ENCODE data around the gene RAB11FIP4. TPM values are rescaled to one million over a fixed set of nuclear protein-coding genes. Genes with fewer than 3 reads are reported as not detected.

RAB11FIP4 gene
- total and polyA plus RNA-seq, 2 donors: 5.3 to 9.2 TPM

- DNase-seq (ENCODE audit: low read depth in 6 of 9, low spot score in 9 of 9): no peak
- Histone ChIP-seq H3K27me3 (ENCODE audit: control insufficient read depth in 2 of 2, insufficient read depth in 1 of 2, low read length in 1 of 2) (peaks cover 0 to 1% of the 10 kb centered on the region in 2 donors), H3K27ac (ENCODE audit: low read depth in 1 of 2, low read length in 1 of 2) (no peak overlapping the region), H3K36me3 (ENCODE audit: control insufficient read depth in 2 of 2, insufficient read depth in 2 of 2, low read length in 1 of 2) (no peaks in the 10 kb centered on the region), H3K4me1 (ENCODE audit: control insufficient read depth in 2 of 2, insufficient read depth in 2 of 2, low read length in 2 of 2) (no peaks in the 10 kb centered on the region), H3K4me3 (ENCODE audit: low read length in 2 of 2) (no peak overlapping the region), H3K9me3 (ENCODE audit: control insufficient read depth in 2 of 2, insufficient read depth in 1 of 2, low read length in 1 of 2) (no peaks in the 10 kb centered on the region)
- WGBS: 56% methylated on average over 14 of the region's 14 CpGs
Measured at GRCh38 chr17:31472137-31472536, 80.7 kb downstream of the RAB11FIP4 start.

GRCh38 chr17:31475378-31476162, 84.1 kb downstream of the RAB11FIP4 start:
- Histone ChIP-seq H3K27me3 (ENCODE audit: control insufficient read depth in 2 of 2, insufficient read depth in 1 of 2, low read length in 1 of 2) (peaks cover 0 to 3% of the 10 kb centered on the region in 2 donors), H3K36me3 (ENCODE audit: control insufficient read depth in 2 of 2, insufficient read depth in 2 of 2, low read length in 1 of 2) (no peaks in the 10 kb centered on the region), H3K4me3 (ENCODE audit: low read length in 2 of 2) (no peak overlapping the region), H3K27ac (ENCODE audit: low read depth in 1 of 2, low read length in 1 of 2) (no peak overlapping the region), H3K9me3 (ENCODE audit: control insufficient read depth in 2 of 2, insufficient read depth in 1 of 2, low read length in 1 of 2) (no peaks in the 10 kb centered on the region), H3K4me1 (ENCODE audit: control insufficient read depth in 2 of 2, insufficient read depth in 2 of 2, low read length in 2 of 2) (no peaks in the 10 kb centered on the region)
- no peak for DNase-seq (ENCODE audit: low read depth in 6 of 9, low spot score in 9 of 9)
- WGBS: 95% methylated on average over 16 of the region's 16 CpGs

GRCh38 chr17:31476525-31477416, 85.3 kb downstream of the RAB11FIP4 start:
- Histone ChIP-seq H3K9me3 (ENCODE audit: control insufficient read depth in 2 of 2, insufficient read depth in 1 of 2, low read length in 1 of 2) (no peaks in the 10 kb centered on the region), H3K4me1 (ENCODE audit: control insufficient read depth in 2 of 2, insufficient read depth in 2 of 2, low read length in 2 of 2) (no peaks in the 10 kb centered on the region), H3K27ac (ENCODE audit: low read depth in 1 of 2, low read length in 1 of 2) (no peak overlapping the region), H3K27me3 (ENCODE audit: control insufficient read depth in 2 of 2, insufficient read depth in 1 of 2, low read length in 1 of 2) (peaks cover 0 to 3% of the 10 kb centered on the region in 2 donors), H3K4me3 (ENCODE audit: low read length in 2 of 2) (no peak overlapping the region), H3K36me3 (ENCODE audit: control insufficient read depth in 2 of 2, insufficient read depth in 2 of 2, low read length in 1 of 2) (no peaks in the 10 kb centered on the region)
- no peak for DNase-seq (ENCODE audit: low read depth in 6 of 9, low spot score in 9 of 9)
- 88% methylated on average over 16 of the region's 16 CpGs for WGBS

- Histone ChIP-seq H3K27me3 (ENCODE audit: control insufficient read depth in 2 of 2, insufficient read depth in 1 of 2, low read length in 1 of 2) (peaks cover 0 to 3% of the 10 kb centered on the region in 2 donors), H3K27ac (ENCODE audit: low read depth in 1 of 2, low read length in 1 of 2) (no peak overlapping the region), H3K4me1 (ENCODE audit: control insufficient read depth in 2 of 2, insufficient read depth in 2 of 2, low read length in 2 of 2) (no peaks in the 10 kb centered on the region), H3K4me3 (ENCODE audit: low read length in 2 of 2) (no peak overlapping the region), H3K36me3 (ENCODE audit: control insufficient read depth in 2 of 2, insufficient read depth in 2 of 2, low read length in 1 of 2) (no peaks in the 10 kb centered on the region), H3K9me3 (ENCODE audit: control insufficient read depth in 2 of 2, insufficient read depth in 1 of 2, low read length in 1 of 2) (no peaks in the 10 kb centered on the region)
- WGBS: 97% methylated on average over 14 of the region's 14 CpGs
- no peak for DNase-seq (ENCODE audit: low read depth in 6 of 9, low spot score in 9 of 9)
Measured at GRCh38 chr17:31477417-31478055, 86.1 kb downstream of the RAB11FIP4 start.

- no peak for DNase-seq (ENCODE audit: low read depth in 6 of 9, low spot score in 9 of 9)
- Histone ChIP-seq H3K36me3 (ENCODE audit: control insufficient read depth in 2 of 2, insufficient read depth in 2 of 2, low read length in 1 of 2) (no peaks in the 10 kb centered on the region), H3K4me1 (ENCODE audit: control insufficient read depth in 2 of 2, insufficient read depth in 2 of 2, low read length in 2 of 2) (no peaks in the 10 kb centered on the region), H3K27me3 (ENCODE audit: control insufficient read depth in 2 of 2, insufficient read depth in 1 of 2, low read length in 1 of 2) (peaks cover 0 to 3% of the 10 kb centered on the region in 2 donors), H3K27ac (ENCODE audit: low read depth in 1 of 2, low read length in 1 of 2) (no peak overlapping the region), H3K4me3 (ENCODE audit: low read length in 2 of 2) (no peak overlapping the region), H3K9me3 (ENCODE audit: control insufficient read depth in 2 of 2, insufficient read depth in 1 of 2, low read length in 1 of 2) (no peaks in the 10 kb centered on the region)
- WGBS: 96% methylated on average over 1 of the region's 1 CpG
Measured at GRCh38 chr17:31479062-31479408, 87.6 kb downstream of the RAB11FIP4 start.

- DNase-seq (ENCODE audit: low read depth in 6 of 9, low spot score in 9 of 9): no peak
- Histone ChIP-seq H3K36me3 (ENCODE audit: control insufficient read depth in 2 of 2, insufficient read depth in 2 of 2, low read length in 1 of 2) (no peaks in the 10 kb centered on the region), H3K4me3 (ENCODE audit: low read length in 2 of 2) (no peak overlapping the region), H3K27ac (ENCODE audit: low read depth in 1 of 2, low read length in 1 of 2) (no peak overlapping the region), H3K4me1 (ENCODE audit: control insufficient read depth in 2 of 2, insufficient read depth in 2 of 2, low read length in 2 of 2) (no peaks in the 10 kb centered on the region), H3K27me3 (ENCODE audit: control insufficient read depth in 2 of 2, insufficient read depth in 1 of 2, low read length in 1 of 2) (peaks cover 0 to 3% of the 10 kb centered on the region in 2 donors), H3K9me3 (ENCODE audit: control insufficient read depth in 2 of 2, insufficient read depth in 1 of 2, low read length in 1 of 2) (no peaks in the 10 kb centered on the region)
- WGBS: over 99% methylated on average over 2 of the region's 2 CpGs
Measured at GRCh38 chr17:31479524-31479923, 88.0 kb downstream of the RAB11FIP4 start.

- Histone ChIP-seq H3K4me3 (ENCODE audit: low read length in 2 of 2) (no peak overlapping the region), H3K9me3 (ENCODE audit: control insufficient read depth in 2 of 2, insufficient read depth in 1 of 2, low read length in 1 of 2) (no peaks in the 10 kb centered on the region), H3K27me3 (ENCODE audit: control insufficient read depth in 2 of 2, insufficient read depth in 1 of 2, low read length in 1 of 2) (peaks cover 0 to 3% of the 10 kb centered on the region in 2 donors), H3K36me3 (ENCODE audit: control insufficient read depth in 2 of 2, insufficient read depth in 2 of 2, low read length in 1 of 2) (no peaks in the 10 kb centered on the region), H3K27ac (ENCODE audit: low read depth in 1 of 2, low read length in 1 of 2) (no peak overlapping the region), H3K4me1 (ENCODE audit: control insufficient read depth in 2 of 2, insufficient read depth in 2 of 2, low read length in 2 of 2) (no peaks in the 10 kb centered on the region)
- no peak for DNase-seq (ENCODE audit: low read depth in 6 of 9, low spot score in 9 of 9)
- WGBS: 90% methylated on average over 6 of the region's 6 CpGs
Measured at GRCh38 chr17:31480067-31480466, 88.6 kb downstream of the RAB11FIP4 start.

- DNase-seq (ENCODE audit: low read depth in 6 of 9, low spot score in 9 of 9): no peak
- 91% methylated on average over 8 of the region's 8 CpGs for WGBS
- Histone ChIP-seq H3K36me3 (ENCODE audit: control insufficient read depth in 2 of 2, insufficient read depth in 2 of 2, low read length in 1 of 2) (no peaks in the 10 kb centered on the region), H3K4me1 (ENCODE audit: control insufficient read depth in 2 of 2, insufficient read depth in 2 of 2, low read length in 2 of 2) (no peaks in the 10 kb centered on the region), H3K27ac (ENCODE audit: low read depth in 1 of 2, low read length in 1 of 2) (no peak overlapping the region), H3K9me3 (ENCODE audit: control insufficient read depth in 2 of 2, insufficient read depth in 1 of 2, low read length in 1 of 2) (no peaks in the 10 kb centered on the region), H3K27me3 (ENCODE audit: control insufficient read depth in 2 of 2, insufficient read depth in 1 of 2, low read length in 1 of 2) (peaks cover 0 to 3% of the 10 kb centered on the region in 2 donors), H3K4me3 (ENCODE audit: low read length in 2 of 2) (no peak overlapping the region)
Measured at GRCh38 chr17:31480904-31481782, 89.7 kb downstream of the RAB11FIP4 start.
